ENCODE measurements around the gene TMBIM1.

- TF ChIP-seq CTCF (IDR thresholded peaks at IDR 0.05) = no peak
- no peak for TF ChIP-seq POLR2A (IDR thresholded peaks at IDR 0.05)
Observed at GRCh38 chr2:218285604-218286003, 6.7 kb downstream of the TMBIM1 start.
